Activated CD8-positive, alpha-beta T cell treated with anti-CD3 and anti-CD28 coated beads for 36 hours (primary cell): ENCODE data around the gene CLPTM1L. TPM values are rescaled to one million over a fixed set of nuclear protein-coding genes. Genes with fewer than 3 reads are reported as not detected.

ENCODE experiments used
- ATAC-seq: fragments of 200-7000 bp; cut with Tn5 transposase; one replicate; pipeline ENCODE4 v1.10.0; 2021; ENCODE audit warnings: mild to moderate bottlenecking, moderate library complexity
- CTCF ChIA-PET: fragments of 350-600 bp; sonication (Branson Sonifier 250); formaldehyde crosslinking; loops from one replicate; lab custom pipeline; 2021; ENCODE audit warnings: antibody characterized with exemption; lab: Charles Lee
- POLR2A ChIA-PET: fragments of 350-600 bp; sonication (Branson Sonifier 250); formaldehyde crosslinking; loops from one replicate; lab custom pipeline; 2021; ENCODE audit warnings: antibody characterized with exemption; lab: Charles Lee
- DNase-seq: peaks from one replicate; pipeline ENCODE4 v3.0.0-alpha.2; 2020
- H3K27ac Mint-ChIP-seq: one replicate; pipeline ENCODE4 v1.8.0; 2021; ENCODE audit warnings: mild to moderate bottlenecking, mixed read lengths
- H3K27me3 Mint-ChIP-seq: one replicate; pipeline ENCODE4 v1.8.0; 2021; ENCODE audit warnings: mixed read lengths
- H3K36me3 Mint-ChIP-seq: one replicate; pipeline ENCODE4 v1.8.0; 2021; ENCODE audit warnings: low read depth, mixed read lengths
- H3K4me1 Mint-ChIP-seq: one replicate; pipeline ENCODE4 v1.8.0; 2021; ENCODE audit warnings: low read depth, mixed read lengths
- H3K4me3 Mint-ChIP-seq: one replicate; pipeline ENCODE4 v1.8.0; 2021; ENCODE audit warnings: mild to moderate bottlenecking, moderate library complexity, mixed read lengths
- H3K9me3 Mint-ChIP-seq: one replicate; pipeline ENCODE4 v1.8.0; 2021; ENCODE audit warnings: mixed read lengths
- intact Hi-C: fragments of 100-400 bp; cut with micrococcal nuclease; formaldehyde crosslinking; loops from one replicate; pipeline ENCODE4 v1.10.0; 2022
- total RNA-seq, 2 experiments: library from RNA; stranded (reverse); gene quantifications; one replicate each; pipeline ENCODE4 v1.2.3, GENCODE V29; 2021
- TF ChIP-seq, protein P1 (sequence below): fragments of 200-600 bp; IDR thresholded peaks from one replicate; pipeline ENCODE4 v1.8.0; 2022; ENCODE audit warnings: antibody characterized with exemption, mild to moderate bottlenecking

The CLPTM1L gene
- total RNA-seq, 2 experiments from 2014 or later = 51.4 to 56.2 TPM

DNA sequence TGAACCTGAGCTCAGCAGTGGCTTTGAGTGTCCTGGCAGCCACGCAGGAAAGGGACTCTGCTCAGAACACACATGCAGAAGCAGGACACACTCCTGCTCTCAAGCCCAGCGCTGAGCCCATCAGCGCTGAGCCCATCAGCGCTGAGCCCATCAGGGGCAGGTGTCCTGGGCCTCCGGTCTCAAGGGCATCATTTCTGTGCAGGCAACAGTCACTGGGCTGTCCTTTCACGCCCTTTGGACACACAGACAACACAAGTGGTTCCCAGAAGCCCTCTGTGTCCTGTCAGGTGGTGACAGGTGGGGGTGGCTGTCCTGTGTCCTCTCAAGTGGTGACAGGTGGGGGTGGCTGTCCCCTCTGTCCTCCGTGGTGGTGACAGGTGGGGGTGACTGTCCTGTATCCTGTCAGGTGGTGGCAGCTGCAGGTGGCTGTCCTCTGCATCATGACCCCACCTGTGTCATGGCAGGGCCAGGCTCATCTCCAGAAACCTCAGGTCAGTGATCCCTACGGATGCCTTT lies 39.0 kb upstream of the CLPTM1L start:
- peaks cover 1% of the 10 kb centered on the region for H3K27me3 Mint-ChIP-seq
- no peak overlapping the region for H3K4me3 Mint-ChIP-seq
- DNase-seq (no peak), ATAC-seq (no peak)
- CTCF ChIA-PET = no interaction called here
- no peaks in the 10 kb centered on the region for H3K36me3 Mint-ChIP-seq
- intact Hi-C loops = loop anchor here (10.0 kb wide), 1 partner anchor 261 kb away; no protein-coding TSS in a partner anchor
- POLR2A ChIA-PET = interaction anchor here (1.1 kb wide), 1 partner anchor 10 kb away, joined by 3 read pairs; no protein-coding TSS in a partner anchor
- peaks cover 18% of the 10 kb centered on the region for H3K4me1 Mint-ChIP-seq
- TF ChIP-seq, protein P1, sequence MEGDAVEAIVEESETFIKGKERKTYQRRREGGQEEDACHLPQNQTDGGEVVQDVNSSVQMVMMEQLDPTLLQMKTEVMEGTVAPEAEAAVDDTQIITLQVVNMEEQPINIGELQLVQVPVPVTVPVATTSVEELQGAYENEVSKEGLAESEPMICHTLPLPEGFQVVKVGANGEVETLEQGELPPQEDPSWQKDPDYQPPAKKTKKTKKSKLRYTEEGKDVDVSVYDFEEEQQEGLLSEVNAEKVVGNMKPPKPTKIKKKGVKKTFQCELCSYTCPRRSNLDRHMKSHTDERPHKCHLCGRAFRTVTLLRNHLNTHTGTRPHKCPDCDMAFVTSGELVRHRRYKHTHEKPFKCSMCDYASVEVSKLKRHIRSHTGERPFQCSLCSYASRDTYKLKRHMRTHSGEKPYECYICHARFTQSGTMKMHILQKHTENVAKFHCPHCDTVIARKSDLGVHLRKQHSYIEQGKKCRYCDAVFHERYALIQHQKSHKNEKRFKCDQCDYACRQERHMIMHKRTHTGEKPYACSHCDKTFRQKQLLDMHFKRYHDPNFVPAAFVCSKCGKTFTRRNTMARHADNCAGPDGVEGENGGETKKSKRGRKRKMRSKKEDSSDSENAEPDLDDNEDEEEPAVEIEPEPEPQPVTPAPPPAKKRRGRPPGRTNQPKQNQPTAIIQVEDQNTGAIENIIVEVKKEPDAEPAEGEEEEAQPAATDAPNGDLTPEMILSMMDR = no peak
- no peak overlapping the region for H3K27ac Mint-ChIP-seq
- no peaks in the 10 kb centered on the region for H3K9me3 Mint-ChIP-seq

DNA sequence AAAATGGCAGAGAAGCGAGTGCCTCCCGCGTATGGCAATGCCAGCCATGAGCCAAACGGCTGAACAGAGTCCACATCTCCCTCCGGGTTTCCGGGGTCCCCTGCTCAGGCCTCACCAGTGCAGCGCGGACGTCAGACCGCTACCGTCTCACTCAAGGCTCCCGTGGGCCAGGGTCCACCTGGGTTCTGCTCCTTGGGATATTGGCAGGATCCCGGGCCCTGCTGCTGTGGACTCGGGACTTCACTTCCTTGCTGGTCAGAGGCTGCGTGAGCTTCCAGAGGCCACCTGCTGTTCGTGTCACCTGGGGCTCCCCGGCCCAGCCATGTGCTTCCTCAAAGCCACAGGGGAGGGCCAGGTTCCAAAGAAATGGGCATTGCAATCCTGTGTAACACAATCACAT lies 38.4 kb upstream of the CLPTM1L start:
- Mint-ChIP-seq H3K4me1 (peaks cover 18% of the 10 kb centered on the region), H3K4me3 (no peak overlapping the region), H3K36me3 (no peaks in the 10 kb centered on the region), H3K27ac (no peak overlapping the region), H3K27me3 (peaks cover 1% of the 10 kb centered on the region), H3K9me3 (no peaks in the 10 kb centered on the region)
- ATAC-seq (no peak), DNase-seq (no peak)
- TF ChIP-seq, protein P1 = no peak
- ChIA-PET CTCF (interaction anchor here (1.2 kb wide), 1 partner anchor 11 kb away, joined by 3 read pairs; no protein-coding TSS in a partner anchor), POLR2A (no interaction called here)
- intact Hi-C loops = loop anchor here (10.0 kb wide), 1 partner anchor 261 kb away; no protein-coding TSS in a partner anchor

DNA sequence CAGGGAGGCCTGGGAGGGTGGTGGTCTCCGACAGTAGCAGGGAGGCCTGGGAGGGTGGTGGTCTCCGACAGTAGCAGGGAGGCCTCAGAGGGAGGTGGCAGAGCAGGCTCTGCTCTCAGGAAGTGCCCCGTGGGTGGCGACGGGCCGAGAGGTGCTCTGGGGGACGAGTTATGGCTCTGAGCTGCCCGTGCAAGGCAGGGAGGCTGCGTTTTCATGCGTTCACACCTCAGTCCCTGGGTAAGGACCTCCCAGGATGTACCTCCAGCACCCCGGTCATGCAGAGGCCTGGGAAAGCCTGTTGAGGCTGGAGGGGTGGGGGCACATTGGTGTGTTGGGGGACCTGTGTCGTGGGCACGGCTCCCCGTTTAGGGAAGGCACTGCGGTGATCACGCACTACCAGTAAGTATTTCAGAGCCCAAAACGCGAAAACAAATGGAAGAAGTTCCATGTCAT lies 37.4 kb upstream of the CLPTM1L start:
- TF ChIP-seq, protein P1 = no peak
- ChIA-PET CTCF (interaction anchor here (1.2 kb wide), 1 partner anchor 10 kb away, joined by 3 read pairs; no protein-coding TSS in a partner anchor), POLR2A (no interaction called here)
- H3K27me3 Mint-ChIP-seq = peaks cover 1% of the 10 kb centered on the region
- no peaks in the 10 kb centered on the region for H3K36me3 Mint-ChIP-seq
- no peak overlapping the region for H3K4me3 Mint-ChIP-seq
- no peaks in the 10 kb centered on the region for H3K9me3 Mint-ChIP-seq
- peaks cover 18% of the 10 kb centered on the region for H3K4me1 Mint-ChIP-seq
- DNase-seq (no peak), ATAC-seq (no peak)
- intact Hi-C loops = loop anchor here (10.0 kb wide), 1 partner anchor 263 kb away; no protein-coding TSS in a partner anchor
- H3K27ac Mint-ChIP-seq = no peak overlapping the region

DNA sequence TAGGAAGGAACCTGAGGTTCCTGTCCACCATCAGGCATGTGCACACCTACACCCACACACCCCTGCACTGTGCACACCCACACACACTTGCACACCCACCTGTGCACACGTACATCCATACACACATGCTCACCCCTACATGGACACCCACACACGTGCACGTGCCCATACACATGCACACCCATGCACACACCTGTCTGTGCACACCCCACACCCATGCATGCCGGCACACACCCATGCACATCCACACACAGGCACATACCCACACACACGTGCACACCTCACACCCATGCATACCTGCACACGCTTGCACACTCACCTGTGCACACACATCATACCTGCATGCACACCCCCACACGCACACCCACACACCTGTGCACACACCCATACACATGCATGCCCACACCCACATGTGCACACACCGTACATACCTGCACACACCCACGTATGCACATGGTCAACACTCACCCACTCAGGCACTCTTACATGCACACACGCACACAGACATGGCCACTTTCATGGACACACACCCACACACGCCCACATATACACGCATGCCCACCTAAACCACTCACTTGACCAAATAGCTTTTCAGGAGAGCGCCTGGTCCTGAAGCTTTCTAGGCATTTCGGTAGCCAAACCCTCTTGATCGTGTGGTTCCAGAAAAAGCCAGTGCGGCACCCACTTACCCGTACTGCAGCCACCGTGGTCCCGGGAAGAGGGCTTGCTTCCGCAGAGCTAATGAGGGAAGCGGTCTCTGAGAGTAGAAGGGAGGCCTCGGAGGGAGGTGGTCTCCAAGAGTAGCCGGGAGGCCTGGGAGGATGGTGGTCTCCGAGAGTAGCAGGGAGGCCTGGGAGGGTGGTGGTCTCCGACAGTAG lies 36.7 kb upstream of the CLPTM1L start:
- ATAC-seq (no peak), DNase-seq (no peak)
- Mint-ChIP-seq H3K27ac (no peak overlapping the region), H3K36me3 (no peaks in the 10 kb centered on the region), H3K27me3 (peaks cover 1% of the 10 kb centered on the region), H3K4me1 (peaks cover 13% of the 10 kb centered on the region), H3K4me3 (no peak overlapping the region), H3K9me3 (no peaks in the 10 kb centered on the region)
- TF ChIP-seq, protein P1 = no peak
- CTCF ChIA-PET = interaction anchor here (1.0 to 2.3 kb wide), 4 partner anchors 155 to 263 kb away, joined by 4 to 13 read pairs (median 7); no protein-coding TSS in a partner anchor
- POLR2A ChIA-PET = no interaction called here
- intact Hi-C loops = loop anchor here (10.0 kb wide), 1 partner anchor 263 kb away; no protein-coding TSS in a partner anchor
